Thyroid gland (tissue), 4 donors: Measurements from ENCODE around the gene PLAAT2.

ENCODE experiments used
- CTCF ChIP-seq, 6 experiments: fragments of 200-600 bp in 3 of 6; fragments of 450-650 bp in 3 of 6; sonication (generic) in 3 of 6; IDR thresholded peaks; one replicate each; pipeline ENCODE4 v1.5.1; 2016 to 2019; ENCODE audit warnings: antibody characterized with exemption in 6 of 6, mild to moderate bottlenecking in 2 of 6, inconsistent platforms in 1 of 6, moderate library complexity in 1 of 6
- POLR2A ChIP-seq, 2 donors: fragments of 450-650 bp; IDR thresholded peaks; one replicate each; pipeline ENCODE4 v1.6.1; 2017; ENCODE audit warnings: antibody characterized with exemption in 2 of 2, mild to moderate bottlenecking in 2 of 2, moderate library complexity in 1 of 2

- TF ChIP-seq CTCF (IDR thresholded peaks at IDR 0.05) (no peak), POLR2A (IDR thresholded peaks at IDR 0.05) (no peak)
These were observed 44.6 kb downstream of the PLAAT2 start for GRCh38 chr11:63518548-63518947.
